Measurements from ENCODE around the gene GABPB2.

GABPB2 gene

GRCh38 chr1:151157067-151157531 lies 86.5 kb downstream of the GABPB2 start:
- ChIA-PET CTCF (interaction anchor here (0.7 to 8.1 kb wide), 29 partner anchors 8 to 177 kb away, joined by 3 to 135 read pairs (median 4); partner anchors contain the start of genes GABPB2, LYSMD1, MINDY1 and PIP5K1A), POLR2A (interaction anchor here (0.5 to 1.7 kb wide), 6 partner anchors 12 to 642 kb away, joined by 3 to 7 read pairs (median 4); partner anchors contain the start of gene VPS72)
- WGBS (ENCODE audit: insufficient coverage): 3% methylated on average over 4 of the region's 6 CpGs
- Histone ChIP-seq H3K27me3 (replicated peaks in 2 of 5; ENCODE audit: control insufficient read depth in 4 of 5, insufficient read depth in 5 of 5, low read length in 4 of 5) (no peaks in the 10 kb centered on the region), H3K27ac (ENCODE audit: insufficient read depth in 1 of 2, low read depth in 1 of 2, low read length in 2 of 2, poor library complexity in 1 of 2, severe bottlenecking in 2 of 2) (peak overlapping the region; percentile 51 to 76), H3K4me3 (ENCODE audit: control insufficient read depth in 1 of 7, extremely low read depth in 1 of 7, insufficient read depth in 4 of 7, low read depth in 2 of 7, low read length in 6 of 7) (peak overlapping the region; percentile 45 to 86 (median 79)), H3K4me1 (ENCODE audit: control extremely low read depth in 1 of 4, control insufficient read depth in 4 of 4, insufficient read depth in 4 of 4, low read length in 3 of 4) (peaks cover 24 to 65% (median 55%) of the 10 kb centered on the region in 4 experiments), H3K36me3 (ENCODE audit: control insufficient read depth in 4 of 4, insufficient read depth in 4 of 4, low read length in 3 of 4) (peaks cover 2 to 28% (median 16%) of the 10 kb centered on the region in 4 experiments), H3K9me3 (ENCODE audit: control extremely low read depth in 1 of 5, control insufficient read depth in 4 of 5, insufficient read depth in 2 of 5, low read depth in 1 of 5, low read length in 4 of 5) (no peaks in the 10 kb centered on the region)
- DNase-seq: peak; percentile 77 to 91 (median 90)

GRCh38 chr1:151158326-151158725 lies 87.8 kb downstream of the GABPB2 start:
- Histone ChIP-seq H3K4me3 (ENCODE audit: control insufficient read depth in 1 of 7, extremely low read depth in 1 of 7, insufficient read depth in 4 of 7, low read depth in 2 of 7, low read length in 6 of 7) (peak overlapping the region in 6 of 7 experiments; percentile 40 to 86 (median 66)), H3K9me3 (ENCODE audit: control extremely low read depth in 1 of 5, control insufficient read depth in 4 of 5, insufficient read depth in 2 of 5, low read depth in 1 of 5, low read length in 4 of 5) (no peaks in the 10 kb centered on the region), H3K27ac (ENCODE audit: insufficient read depth in 1 of 2, low read depth in 1 of 2, low read length in 2 of 2, poor library complexity in 1 of 2, severe bottlenecking in 2 of 2) (peak overlapping the region; percentile 42 to 59), H3K4me1 (ENCODE audit: control extremely low read depth in 1 of 4, control insufficient read depth in 4 of 4, insufficient read depth in 4 of 4, low read length in 3 of 4) (peaks cover 24 to 65% (median 55%) of the 10 kb centered on the region in 4 experiments), H3K36me3 (ENCODE audit: control insufficient read depth in 4 of 4, insufficient read depth in 4 of 4, low read length in 3 of 4) (peaks cover 2 to 28% (median 16%) of the 10 kb centered on the region in 4 experiments), H3K27me3 (replicated peaks in 2 of 5; ENCODE audit: control insufficient read depth in 4 of 5, insufficient read depth in 5 of 5, low read length in 4 of 5) (no peaks in the 10 kb centered on the region)
- DNase-seq: peak in 1 of 3 donors; percentile 15
- WGBS (ENCODE audit: insufficient coverage): 83% methylated on average over 1 of the region's 5 CpGs
- POLR2A ChIA-PET: interaction anchor here (0.6 to 1.7 kb wide), 4 partner anchors 13 to 155 kb away, joined by 4 to 7 read pairs (median 6); no protein-coding TSS in a partner anchor
- CTCF ChIA-PET: interaction anchor here (0.7 to 8.1 kb wide), 7 partner anchors 10 to 97 kb away, joined by 3 to 135 read pairs (median 6); partner anchors contain the start of gene TMOD4

DNA sequence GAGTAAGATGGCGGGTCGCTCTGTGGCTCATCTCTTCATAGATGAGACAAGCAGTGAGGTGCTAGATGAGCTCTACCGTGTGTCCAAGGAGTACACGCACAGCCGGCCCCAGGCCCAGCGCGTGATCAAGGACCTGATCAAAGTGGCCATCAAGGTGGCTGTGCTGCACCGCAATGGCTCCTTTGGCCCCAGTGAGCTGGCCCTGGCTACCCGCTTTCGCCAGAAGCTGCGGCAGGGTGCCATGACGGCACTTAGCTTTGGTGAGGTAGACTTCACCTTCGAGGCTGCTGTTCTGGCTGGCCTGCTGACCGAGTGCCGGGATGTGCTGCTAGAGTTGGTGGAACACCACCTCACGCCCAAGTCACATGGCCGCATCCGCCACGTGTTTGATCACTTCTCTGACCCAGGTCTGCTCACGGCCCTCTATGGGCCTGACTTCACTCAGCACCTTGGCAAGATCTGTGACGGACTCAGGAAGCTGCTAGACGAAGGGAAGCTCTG lies 88.2 kb downstream of the GABPB2 start:
- Histone ChIP-seq H3K27ac (ENCODE audit: insufficient read depth in 1 of 2, low read depth in 1 of 2, low read length in 2 of 2, poor library complexity in 1 of 2, severe bottlenecking in 2 of 2) (peak overlapping the region; percentile 1 to 59), H3K4me1 (ENCODE audit: control extremely low read depth in 1 of 4, control insufficient read depth in 4 of 4, insufficient read depth in 4 of 4, low read length in 3 of 4) (peaks cover 24 to 65% (median 55%) of the 10 kb centered on the region in 4 experiments), H3K27me3 (replicated peaks in 2 of 5; ENCODE audit: control insufficient read depth in 4 of 5, insufficient read depth in 5 of 5, low read length in 4 of 5) (no peaks in the 10 kb centered on the region), H3K9me3 (ENCODE audit: control extremely low read depth in 1 of 5, control insufficient read depth in 4 of 5, insufficient read depth in 2 of 5, low read depth in 1 of 5, low read length in 4 of 5) (no peaks in the 10 kb centered on the region), H3K36me3 (ENCODE audit: control insufficient read depth in 4 of 4, insufficient read depth in 4 of 4, low read length in 3 of 4) (peaks cover 2 to 28% (median 18%) of the 10 kb centered on the region in 4 experiments), H3K4me3 (ENCODE audit: control insufficient read depth in 1 of 7, extremely low read depth in 1 of 7, insufficient read depth in 4 of 7, low read depth in 2 of 7, low read length in 6 of 7) (peak overlapping the region in 6 of 7 experiments; percentile 11 to 86 (median 58))
- DNase-seq: peak in 1 of 3 donors; percentile 17
- 90% methylated on average over 22 of the region's 22 CpGs for WGBS (ENCODE audit: insufficient coverage)
- CTCF ChIA-PET: interaction anchor here (1.0 to 8.1 kb wide), 6 partner anchors 9 to 98 kb away, joined by 3 to 135 read pairs (median 6); partner anchors contain the start of gene TMOD4
- POLR2A ChIA-PET: no interaction called here

DNA sequence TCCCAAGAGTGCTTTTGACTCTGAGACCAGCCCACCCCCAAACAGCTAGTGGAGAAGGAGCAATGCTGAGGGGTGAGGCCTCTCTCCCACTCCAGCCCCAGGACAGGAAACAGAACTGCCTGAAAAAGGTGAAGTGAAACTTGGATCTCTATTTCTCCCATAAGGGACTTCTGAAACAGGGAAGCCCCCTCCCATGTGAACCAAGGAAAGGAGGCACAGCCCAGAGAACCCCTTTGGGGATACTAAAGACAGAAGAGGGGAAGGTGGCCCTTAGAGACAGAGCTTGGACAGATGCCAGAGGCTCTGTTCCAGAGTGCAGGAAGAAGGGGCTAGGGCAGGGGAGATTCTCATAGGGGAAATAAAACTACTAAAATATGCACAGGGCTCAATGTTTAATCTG lies 88.8 kb downstream of the GABPB2 start:
- Histone ChIP-seq H3K4me3 (ENCODE audit: control insufficient read depth in 1 of 7, extremely low read depth in 1 of 7, insufficient read depth in 4 of 7, low read depth in 2 of 7, low read length in 6 of 7) (peak overlapping the region in 4 of 7 experiments; percentile 11 to 48 (median 39)), H3K27ac (ENCODE audit: insufficient read depth in 1 of 2, low read depth in 1 of 2, low read length in 2 of 2, poor library complexity in 1 of 2, severe bottlenecking in 2 of 2) (peak overlapping the region in 1 of 2 experiments; percentile 59), H3K9me3 (ENCODE audit: control extremely low read depth in 1 of 5, control insufficient read depth in 4 of 5, insufficient read depth in 2 of 5, low read depth in 1 of 5, low read length in 4 of 5) (no peaks in the 10 kb centered on the region), H3K4me1 (ENCODE audit: control extremely low read depth in 1 of 4, control insufficient read depth in 4 of 4, insufficient read depth in 4 of 4, low read length in 3 of 4) (peaks cover 24 to 65% (median 56%) of the 10 kb centered on the region in 4 experiments), H3K27me3 (replicated peaks in 2 of 5; ENCODE audit: control insufficient read depth in 4 of 5, insufficient read depth in 5 of 5, low read length in 4 of 5) (no peaks in the 10 kb centered on the region), H3K36me3 (ENCODE audit: control insufficient read depth in 4 of 4, insufficient read depth in 4 of 4, low read length in 3 of 4) (peaks cover 2 to 32% (median 20%) of the 10 kb centered on the region in 4 experiments)
- CTCF ChIA-PET: interaction anchor here (0.6 to 8.1 kb wide), 5 partner anchors 9 to 205 kb away, joined by 3 to 135 read pairs (median 4); partner anchors contain the start of gene CDC42SE1
- no peak for DNase-seq
- POLR2A ChIA-PET: no interaction called here

GRCh38 chr1:151164732-151165280 lies 94.2 kb downstream of the GABPB2 start:
- DNase-seq: no peak
- Histone ChIP-seq H3K4me1 (ENCODE audit: control extremely low read depth in 1 of 4, control insufficient read depth in 4 of 4, insufficient read depth in 4 of 4, low read length in 3 of 4) (peaks cover 6 to 39% (median 36%) of the 10 kb centered on the region in 4 experiments), H3K27me3 (replicated peaks in 2 of 5; ENCODE audit: control insufficient read depth in 4 of 5, insufficient read depth in 5 of 5, low read length in 4 of 5) (no peaks in the 10 kb centered on the region), H3K9me3 (ENCODE audit: control extremely low read depth in 1 of 5, control insufficient read depth in 4 of 5, insufficient read depth in 2 of 5, low read depth in 1 of 5, low read length in 4 of 5) (no peaks in the 10 kb centered on the region), H3K4me3 (ENCODE audit: control insufficient read depth in 1 of 7, extremely low read depth in 1 of 7, insufficient read depth in 4 of 7, low read depth in 2 of 7, low read length in 6 of 7) (peak overlapping the region in 6 of 7 experiments; percentile 23 to 99 (median 96)), H3K27ac (ENCODE audit: insufficient read depth in 1 of 2, low read depth in 1 of 2, low read length in 2 of 2, poor library complexity in 1 of 2, severe bottlenecking in 2 of 2) (peak overlapping the region in 1 of 2 experiments; percentile 89), H3K36me3 (ENCODE audit: control insufficient read depth in 4 of 4, insufficient read depth in 4 of 4, low read length in 3 of 4) (peaks cover 0 to 38% (median 23%) of the 10 kb centered on the region in 4 experiments)
- ChIA-PET POLR2A (no interaction called here), CTCF (interaction anchor here (0.7 to 1.2 kb wide), 3 partner anchors 8 to 88 kb away, joined by 3 to 4 read pairs (median 3); partner anchors contain the start of gene TNFAIP8L2)
- WGBS (ENCODE audit: insufficient coverage): 87% methylated on average over 10 of the region's 11 CpGs

DNA sequence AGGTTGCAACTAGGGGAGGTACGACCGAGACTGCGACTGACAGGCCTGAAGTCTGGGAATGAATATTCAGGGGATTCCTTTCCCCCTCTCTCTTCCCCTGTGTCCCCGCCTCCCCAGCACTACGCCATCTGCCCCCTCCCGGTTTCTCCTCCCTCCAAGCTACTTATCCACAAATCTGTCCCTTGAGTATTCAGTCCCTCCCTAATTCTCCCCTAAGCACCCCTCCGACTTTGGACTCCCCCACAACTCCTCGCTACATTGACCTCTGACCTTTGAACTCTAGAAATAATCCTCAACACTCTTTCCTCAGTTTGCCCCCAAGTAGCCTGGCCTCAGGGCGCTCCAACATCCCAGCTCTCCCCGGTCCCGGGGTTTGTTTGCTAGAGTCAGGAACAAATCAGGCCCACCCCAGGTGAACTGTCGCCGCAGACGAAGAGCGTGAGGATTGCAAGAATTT lies 94.7 kb downstream of the GABPB2 start:
- Histone ChIP-seq H3K9me3 (ENCODE audit: control extremely low read depth in 1 of 5, control insufficient read depth in 4 of 5, insufficient read depth in 2 of 5, low read depth in 1 of 5, low read length in 4 of 5) (no peaks in the 10 kb centered on the region), H3K4me3 (ENCODE audit: control insufficient read depth in 1 of 7, extremely low read depth in 1 of 7, insufficient read depth in 4 of 7, low read depth in 2 of 7, low read length in 6 of 7) (peak overlapping the region; percentile 78 to 99 (median 94)), H3K36me3 (ENCODE audit: control insufficient read depth in 4 of 4, insufficient read depth in 4 of 4, low read length in 3 of 4) (peaks cover 0 to 42% (median 24%) of the 10 kb centered on the region in 4 experiments), H3K4me1 (ENCODE audit: control extremely low read depth in 1 of 4, control insufficient read depth in 4 of 4, insufficient read depth in 4 of 4, low read length in 3 of 4) (peaks cover 2 to 34% (median 31%) of the 10 kb centered on the region in 4 experiments), H3K27me3 (replicated peaks in 2 of 5; ENCODE audit: control insufficient read depth in 4 of 5, insufficient read depth in 5 of 5, low read length in 4 of 5) (no peaks in the 10 kb centered on the region), H3K27ac (ENCODE audit: insufficient read depth in 1 of 2, low read depth in 1 of 2, low read length in 2 of 2, poor library complexity in 1 of 2, severe bottlenecking in 2 of 2) (peak overlapping the region in 1 of 2 experiments; percentile 89)
- ChIA-PET POLR2A (no interaction called here), CTCF (interaction anchor here (0.7 to 1.2 kb wide), 3 partner anchors 8 to 88 kb away, joined by 3 to 4 read pairs (median 3); partner anchors contain the start of gene TNFAIP8L2)
- DNase-seq: peak in 1 of 3 donors; percentile 7
- WGBS (ENCODE audit: insufficient coverage): 35% methylated on average over 8 of the region's 15 CpGs

Measured in common myeloid progenitor, CD34-positive (primary cell).